K562 (cell line): ENCODE results near the gene LAMA5. TPM values are rescaled to one million over a fixed set of nuclear protein-coding genes. Genes with fewer than 3 reads are reported as not detected.
A peak's percentile ranks its signal among the peaks of the same experiment; 100 is the strongest.

Experiments
- CBFB ChIP-seq: sonication (generic); formaldehyde crosslinking; IDR thresholded peaks from 2 replicates; pipeline ENCODE4 v1.4.0; 2020; ENCODE audit warnings: mild to moderate bottlenecking, missing genetic modification reagents
- CXXC5 ChIP-seq: fragments of 250-450 bp; sonication (Bioruptor Pico); IDR thresholded peaks from 2 replicates; pipeline ENCODE4 v1.8.0; 2022; ENCODE audit warnings: inconsistent platforms, mild to moderate bottlenecking, moderate library complexity
- NFE2L1 ChIP-seq: fragments of 450-650 bp; IDR thresholded peaks from 2 replicates; pipeline ENCODE4 v1.6.1; 2016; ENCODE audit warnings: missing genetic modification characterization, low read depth, mild to moderate bottlenecking, missing compliant biosample characterization, moderate library complexity, borderline replicate concordance
- NRF1 ChIP-seq, 2 experiments: fragments of 450-650 bp; IDR thresholded peaks in 1 of 2; conservative IDR thresholded peaks in 1 of 2; 2 replicates each; pipeline ENCODE4 v1.6.1; 2014; ENCODE audit warnings: mild to moderate bottlenecking in 2 of 2
- RBM14 ChIP-seq: fragments of 200-400 bp; formaldehyde crosslinking; IDR thresholded peaks from 2 replicates; pipeline ENCODE4 v1.6.1; 2018; ENCODE audit warnings: low read depth, mild to moderate bottlenecking, low read length, moderate library complexity, borderline replicate concordance; ENCODE audit not compliant: insufficient read depth
- SAFB ChIP-seq: fragments of 200-400 bp; formaldehyde crosslinking; IDR thresholded peaks from 2 replicates; pipeline ENCODE4 v1.6.1; 2017; ENCODE audit warnings: low read depth, low read length, borderline replicate concordance
- SIN3B ChIP-seq: fragments of 450-650 bp; IDR thresholded peaks from 2 replicates; pipeline ENCODE4 v1.6.1; 2017; ENCODE audit warnings: low read depth, mild to moderate bottlenecking, moderate library complexity
- polyA plus RNA-seq, 8 experiments: library from polyadenylated mRNA; depleted of rRNA in 4 of 8; stranded (reverse) in 5 of 8; unstranded in 3 of 8; fragments of >200 nt; fragmentation: Nextera tagmentation in 2 of 8; fragmentation: Illumina TruSeq in 1 of 8; extraction: Ambion mirVana in 2 of 8; extraction: Trizol in 1 of 8; gene quantifications; 2 replicates each; pipeline versions ENCODE4 v1.2.1 to v1.2.3, GENCODE V29; 2011 to 2014; ENCODE audit warnings: inconsistent platforms in 1 of 8, missing spikeins in 1 of 8
- total RNA-seq, 7 experiments: library from RNA; depleted of rRNA in 6 of 7; stranded (reverse); fragments of >200 nt in 6 of 7; fragmentation: Illumina TruSeq in 2 of 7; extraction: Trizol in 2 of 7; gene quantifications; 2 replicates each; pipeline versions ENCODE4 v1.2.1 to v1.2.3, GENCODE V29; 2011 to 2021; ENCODE audit warnings: low replicate concordance in 1 of 7
- TF ChIP-seq, protein P1 (sequence below): fragments of 200-800 bp; sonication (Bioruptor generic); IDR thresholded peaks from 2 replicates; pipeline ENCODE4 v1.6.1; 2017; ENCODE audit warnings: missing genetic modification characterization, missing compliant biosample characterization
- TF ChIP-seq, protein P2 (sequence below): fragments of 450-650 bp; IDR thresholded peaks from 2 replicates; pipeline ENCODE4 v1.6.1; 2016
- TF ChIP-seq, protein P3 (sequence below): fragments of 450-650 bp; formaldehyde crosslinking; IDR thresholded peaks from 2 replicates; pipeline ENCODE4 v1.4.0; 2020; ENCODE audit warnings: mild to moderate bottlenecking, moderate library complexity
- TF ChIP-seq, protein P4 (sequence below): fragments of 200-800 bp; sonication (Bioruptor generic); IDR thresholded peaks from 2 replicates; pipeline ENCODE4 v1.6.1; 2017; ENCODE audit warnings: missing genetic modification characterization, missing compliant biosample characterization
- TF ChIP-seq, protein P5 (sequence below): sonication (generic); formaldehyde crosslinking; IDR thresholded peaks from 2 replicates; pipeline ENCODE4 v1.8.0; 2022; ENCODE audit warnings: mild to moderate bottlenecking, missing genetic modification reagents
- TF ChIP-seq, protein P6 (sequence below), 2 experiments: fragments of 200-800 bp in 1 of 2; sonication (Bioruptor generic) in 1 of 2; sonication (generic) in 1 of 2; formaldehyde crosslinking in 1 of 2; IDR thresholded peaks in 1 of 2; conservative IDR thresholded peaks in 1 of 2; 2 replicates each; pipeline versions ENCODE4 v1.5.0 to v1.6.1; 2016 to 2020; ENCODE audit warnings: missing compliant biosample characterization in 1 of 2, missing genetic modification characterization in 1 of 2, missing genetic modification reagents in 1 of 2

LAMA5 gene
- total and polyA plus RNA-seq, 9 of the 15 experiments (the other 6 are each of a cell fraction or from before 2014, with no cell fraction given): 0.31 to 101 (median 7.8) TPM

DNA sequence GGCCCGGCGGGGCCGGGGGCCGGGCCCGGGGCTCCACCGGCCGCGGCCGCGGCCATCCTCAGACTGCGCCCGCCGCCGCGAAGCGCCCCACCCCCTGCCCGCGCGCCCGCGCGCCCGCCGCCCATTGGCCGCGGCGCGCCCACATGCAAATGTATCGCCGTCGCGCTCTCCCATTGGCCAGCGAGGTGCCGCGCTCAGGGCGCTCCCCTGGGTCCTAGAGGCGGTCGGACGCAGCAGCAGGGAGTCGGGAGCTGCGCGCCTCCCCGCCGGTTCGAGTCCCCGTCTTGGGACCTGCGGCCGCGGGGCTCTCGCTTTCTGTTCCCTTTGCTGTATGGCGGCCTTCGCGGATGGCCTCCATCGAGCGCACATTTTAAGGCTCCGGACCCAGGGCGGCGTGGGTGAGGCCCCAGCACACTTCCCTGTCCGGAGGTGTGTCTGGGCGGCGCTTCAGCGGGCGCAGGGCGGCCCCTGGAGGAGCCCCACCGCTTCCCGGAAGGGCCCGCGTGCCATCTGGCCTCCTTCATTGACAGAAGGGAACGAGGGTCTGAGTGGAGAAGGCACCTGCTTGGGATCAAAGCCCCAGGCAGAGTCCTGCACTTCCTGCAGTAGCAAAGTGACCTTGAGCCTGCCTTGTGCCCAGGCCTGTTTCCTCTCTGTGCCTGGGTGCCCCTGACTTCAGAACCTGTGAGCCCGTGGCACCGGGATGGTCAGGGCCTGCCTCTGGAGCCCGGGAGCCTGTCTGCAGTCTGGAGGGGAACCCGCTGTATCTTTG, 40.3 kb upstream of the LAMA5 start, which contains the start of gene CABLES2 (continued):
- peak; percentile 30; the same call in 1 of the 2 replicates for TF ChIP-seq SIN3B
- TF ChIP-seq, protein P1, sequence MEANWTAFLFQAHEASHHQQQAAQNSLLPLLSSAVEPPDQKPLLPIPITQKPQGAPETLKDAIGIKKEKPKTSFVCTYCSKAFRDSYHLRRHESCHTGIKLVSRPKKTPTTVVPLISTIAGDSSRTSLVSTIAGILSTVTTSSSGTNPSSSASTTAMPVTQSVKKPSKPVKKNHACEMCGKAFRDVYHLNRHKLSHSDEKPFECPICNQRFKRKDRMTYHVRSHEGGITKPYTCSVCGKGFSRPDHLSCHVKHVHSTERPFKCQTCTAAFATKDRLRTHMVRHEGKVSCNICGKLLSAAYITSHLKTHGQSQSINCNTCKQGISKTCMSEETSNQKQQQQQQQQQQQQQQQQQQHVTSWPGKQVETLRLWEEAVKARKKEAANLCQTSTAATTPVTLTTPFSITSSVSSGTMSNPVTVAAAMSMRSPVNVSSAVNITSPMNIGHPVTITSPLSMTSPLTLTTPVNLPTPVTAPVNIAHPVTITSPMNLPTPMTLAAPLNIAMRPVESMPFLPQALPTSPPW: peak; percentile 83
- TF ChIP-seq, protein P2, sequence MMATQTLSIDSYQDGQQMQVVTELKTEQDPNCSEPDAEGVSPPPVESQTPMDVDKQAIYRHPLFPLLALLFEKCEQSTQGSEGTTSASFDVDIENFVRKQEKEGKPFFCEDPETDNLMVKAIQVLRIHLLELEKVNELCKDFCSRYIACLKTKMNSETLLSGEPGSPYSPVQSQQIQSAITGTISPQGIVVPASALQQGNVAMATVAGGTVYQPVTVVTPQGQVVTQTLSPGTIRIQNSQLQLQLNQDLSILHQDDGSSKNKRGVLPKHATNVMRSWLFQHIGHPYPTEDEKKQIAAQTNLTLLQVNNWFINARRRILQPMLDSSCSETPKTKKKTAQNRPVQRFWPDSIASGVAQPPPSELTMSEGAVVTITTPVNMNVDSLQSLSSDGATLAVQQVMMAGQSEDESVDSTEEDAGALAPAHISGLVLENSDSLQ: no peak
- peak; percentile 92 for TF ChIP-seq CXXC5 (CRISPR knock-in tag)
- TF ChIP-seq NRF1 (conservative IDR thresholded peaks at IDR 0.05 in 1 of 2, IDR thresholded peaks at IDR 0.05 in 1 of 2): peak; percentile 74 to 78
- TF ChIP-seq, protein P3, sequence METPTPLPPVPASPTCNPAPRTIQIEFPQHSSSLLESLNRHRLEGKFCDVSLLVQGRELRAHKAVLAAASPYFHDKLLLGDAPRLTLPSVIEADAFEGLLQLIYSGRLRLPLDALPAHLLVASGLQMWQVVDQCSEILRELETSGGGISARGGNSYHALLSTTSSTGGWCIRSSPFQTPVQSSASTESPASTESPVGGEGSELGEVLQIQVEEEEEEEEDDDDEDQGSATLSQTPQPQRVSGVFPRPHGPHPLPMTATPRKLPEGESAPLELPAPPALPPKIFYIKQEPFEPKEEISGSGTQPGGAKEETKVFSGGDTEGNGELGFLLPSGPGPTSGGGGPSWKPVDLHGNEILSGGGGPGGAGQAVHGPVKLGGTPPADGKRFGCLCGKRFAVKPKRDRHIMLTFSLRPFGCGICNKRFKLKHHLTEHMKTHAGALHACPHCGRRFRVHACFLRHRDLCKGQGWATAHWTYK (CRISPR knock-in tag): peak; percentile 51; the same call in 1 of the 2 replicates
- TF ChIP-seq NFE2L1: no peak
- TF ChIP-seq SAFB: no peak
- no peak for TF ChIP-seq RBM14
- TF ChIP-seq CBFB (CRISPR knock-in tag): no peak
- TF ChIP-seq, protein P4, sequence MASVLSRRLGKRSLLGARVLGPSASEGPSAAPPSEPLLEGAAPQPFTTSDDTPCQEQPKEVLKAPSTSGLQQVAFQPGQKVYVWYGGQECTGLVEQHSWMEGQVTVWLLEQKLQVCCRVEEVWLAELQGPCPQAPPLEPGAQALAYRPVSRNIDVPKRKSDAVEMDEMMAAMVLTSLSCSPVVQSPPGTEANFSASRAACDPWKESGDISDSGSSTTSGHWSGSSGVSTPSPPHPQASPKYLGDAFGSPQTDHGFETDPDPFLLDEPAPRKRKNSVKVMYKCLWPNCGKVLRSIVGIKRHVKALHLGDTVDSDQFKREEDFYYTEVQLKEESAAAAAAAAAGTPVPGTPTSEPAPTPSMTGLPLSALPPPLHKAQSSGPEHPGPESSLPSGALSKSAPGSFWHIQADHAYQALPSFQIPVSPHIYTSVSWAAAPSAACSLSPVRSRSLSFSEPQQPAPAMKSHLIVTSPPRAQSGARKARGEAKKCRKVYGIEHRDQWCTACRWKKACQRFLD (CRISPR knock-in tag): peak; percentile 55
- TF ChIP-seq, protein P5, sequence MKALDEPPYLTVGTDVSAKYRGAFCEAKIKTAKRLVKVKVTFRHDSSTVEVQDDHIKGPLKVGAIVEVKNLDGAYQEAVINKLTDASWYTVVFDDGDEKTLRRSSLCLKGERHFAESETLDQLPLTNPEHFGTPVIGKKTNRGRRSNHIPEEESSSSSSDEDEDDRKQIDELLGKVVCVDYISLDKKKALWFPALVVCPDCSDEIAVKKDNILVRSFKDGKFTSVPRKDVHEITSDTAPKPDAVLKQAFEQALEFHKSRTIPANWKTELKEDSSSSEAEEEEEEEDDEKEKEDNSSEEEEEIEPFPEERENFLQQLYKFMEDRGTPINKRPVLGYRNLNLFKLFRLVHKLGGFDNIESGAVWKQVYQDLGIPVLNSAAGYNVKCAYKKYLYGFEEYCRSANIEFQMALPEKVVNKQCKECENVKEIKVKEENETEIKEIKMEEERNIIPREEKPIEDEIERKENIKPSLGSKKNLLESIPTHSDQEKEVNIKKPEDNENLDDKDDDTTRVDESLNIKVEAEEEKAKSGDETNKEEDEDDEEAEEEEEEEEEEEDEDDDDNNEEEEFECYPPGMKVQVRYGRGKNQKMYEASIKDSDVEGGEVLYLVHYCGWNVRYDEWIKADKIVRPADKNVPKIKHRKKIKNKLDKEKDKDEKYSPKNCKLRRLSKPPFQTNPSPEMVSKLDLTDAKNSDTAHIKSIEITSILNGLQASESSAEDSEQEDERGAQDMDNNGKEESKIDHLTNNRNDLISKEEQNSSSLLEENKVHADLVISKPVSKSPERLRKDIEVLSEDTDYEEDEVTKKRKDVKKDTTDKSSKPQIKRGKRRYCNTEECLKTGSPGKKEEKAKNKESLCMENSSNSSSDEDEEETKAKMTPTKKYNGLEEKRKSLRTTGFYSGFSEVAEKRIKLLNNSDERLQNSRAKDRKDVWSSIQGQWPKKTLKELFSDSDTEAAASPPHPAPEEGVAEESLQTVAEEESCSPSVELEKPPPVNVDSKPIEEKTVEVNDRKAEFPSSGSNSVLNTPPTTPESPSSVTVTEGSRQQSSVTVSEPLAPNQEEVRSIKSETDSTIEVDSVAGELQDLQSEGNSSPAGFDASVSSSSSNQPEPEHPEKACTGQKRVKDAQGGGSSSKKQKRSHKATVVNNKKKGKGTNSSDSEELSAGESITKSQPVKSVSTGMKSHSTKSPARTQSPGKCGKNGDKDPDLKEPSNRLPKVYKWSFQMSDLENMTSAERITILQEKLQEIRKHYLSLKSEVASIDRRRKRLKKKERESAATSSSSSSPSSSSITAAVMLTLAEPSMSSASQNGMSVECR (CRISPR knock-in tag): peak; percentile 86
- TF ChIP-seq, protein P6, sequence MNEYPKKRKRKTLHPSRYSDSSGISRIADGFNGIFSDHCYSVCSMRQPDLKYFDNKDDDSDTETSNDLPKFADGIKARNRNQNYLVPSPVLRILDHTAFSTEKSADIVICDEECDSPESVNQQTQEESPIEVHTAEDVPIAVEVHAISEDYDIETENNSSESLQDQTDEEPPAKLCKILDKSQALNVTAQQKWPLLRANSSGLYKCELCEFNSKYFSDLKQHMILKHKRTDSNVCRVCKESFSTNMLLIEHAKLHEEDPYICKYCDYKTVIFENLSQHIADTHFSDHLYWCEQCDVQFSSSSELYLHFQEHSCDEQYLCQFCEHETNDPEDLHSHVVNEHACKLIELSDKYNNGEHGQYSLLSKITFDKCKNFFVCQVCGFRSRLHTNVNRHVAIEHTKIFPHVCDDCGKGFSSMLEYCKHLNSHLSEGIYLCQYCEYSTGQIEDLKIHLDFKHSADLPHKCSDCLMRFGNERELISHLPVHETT (CRISPR knock-in tag; conservative IDR thresholded peaks at IDR 0.05 in 1 of 2, IDR thresholded peaks at IDR 0.05 in 1 of 2): peak in 1 of 2 experiments; percentile 43; a peak in 1 of 4 replicates
